GM12875 (cell line): ENCODE results near the gene GLIS1.

Experiments
- H3K4me3 ChIP-seq: one replicate; pipeline ENCODE4 v1.5.1; 2011; ENCODE audit warnings: low read depth, low read length, control low read depth
- CTCF ChIP-seq: IDR thresholded peaks from 2 replicates; pipeline ENCODE4 v1.5.1; 2011; ENCODE audit warnings: low read depth, mild to moderate bottlenecking, control low read depth, inconsistent platforms, low read length, moderate library complexity, borderline replicate concordance; ENCODE audit not compliant: insufficient read depth

The GLIS1 gene

DNA sequence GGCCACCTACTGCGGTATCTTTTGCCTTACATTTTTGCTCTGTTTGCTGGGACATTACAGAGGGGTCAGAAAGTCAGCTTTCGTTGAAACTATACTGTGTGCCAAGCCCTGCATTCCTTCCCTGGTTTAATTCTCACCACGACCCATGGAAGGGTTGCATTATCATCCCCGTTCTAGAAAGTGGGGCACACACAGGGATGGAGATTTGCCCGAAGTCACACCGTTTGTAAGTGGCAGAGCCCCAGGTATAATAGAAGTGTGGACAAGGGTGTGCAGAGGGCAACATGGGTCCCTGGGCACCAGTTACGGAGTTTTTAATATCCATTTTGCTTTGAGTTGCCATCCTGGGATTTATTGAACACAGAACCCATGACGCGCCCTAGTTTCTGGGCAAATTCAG is 268.0 kb downstream of the GLIS1 start:
- no peak overlapping the region for H3K4me3 ChIP-seq
- no peak for TF ChIP-seq CTCF

DNA sequence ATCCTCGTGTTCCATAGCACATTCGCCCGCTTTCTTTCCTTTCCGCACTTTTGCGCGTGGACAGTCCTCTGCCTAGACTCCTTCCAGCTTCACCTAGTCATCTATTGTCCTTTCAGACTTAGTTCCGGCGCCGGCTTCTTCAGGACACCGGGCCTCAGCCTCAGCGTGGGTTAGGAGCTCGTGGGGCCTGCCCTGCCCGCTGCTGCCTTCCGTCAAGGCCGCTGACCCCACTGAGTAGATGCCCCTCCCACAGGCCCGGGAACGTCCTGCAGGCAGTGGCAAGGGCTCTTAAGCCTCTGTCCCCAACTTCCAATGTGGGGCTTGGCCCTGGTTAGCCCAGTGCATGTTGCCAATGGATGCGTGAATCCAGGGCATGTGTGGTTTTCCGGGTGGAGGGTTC is 268.4 kb downstream of the GLIS1 start:
- no peak for TF ChIP-seq CTCF
- H3K4me3 ChIP-seq, result no peak overlapping the region

DNA sequence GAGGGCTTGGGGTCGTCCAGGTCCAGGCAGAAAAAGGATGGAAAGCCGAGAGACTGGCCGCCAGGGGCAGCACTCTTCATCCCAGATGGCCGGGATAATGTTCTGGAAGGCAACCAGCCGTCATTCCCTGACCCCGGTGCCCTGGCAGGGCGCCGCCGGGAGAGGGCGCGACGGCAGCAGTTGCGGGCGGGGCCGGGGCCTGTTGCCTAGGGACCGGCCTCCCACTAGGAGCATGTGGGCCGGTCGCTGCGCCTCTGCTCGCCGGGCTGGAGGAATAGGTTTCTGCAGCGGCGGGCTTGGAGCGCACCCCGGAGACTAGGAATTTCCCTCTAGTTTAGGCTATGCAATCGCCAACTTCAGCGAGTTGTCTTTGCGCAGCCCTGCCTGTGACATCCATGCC is 268.8 kb downstream of the GLIS1 start:
- 0 out of 2 replicates have a peak, but pooled peaks have one; percentile 2 for TF ChIP-seq CTCF
- no peak overlapping the region for H3K4me3 ChIP-seq

DNA sequence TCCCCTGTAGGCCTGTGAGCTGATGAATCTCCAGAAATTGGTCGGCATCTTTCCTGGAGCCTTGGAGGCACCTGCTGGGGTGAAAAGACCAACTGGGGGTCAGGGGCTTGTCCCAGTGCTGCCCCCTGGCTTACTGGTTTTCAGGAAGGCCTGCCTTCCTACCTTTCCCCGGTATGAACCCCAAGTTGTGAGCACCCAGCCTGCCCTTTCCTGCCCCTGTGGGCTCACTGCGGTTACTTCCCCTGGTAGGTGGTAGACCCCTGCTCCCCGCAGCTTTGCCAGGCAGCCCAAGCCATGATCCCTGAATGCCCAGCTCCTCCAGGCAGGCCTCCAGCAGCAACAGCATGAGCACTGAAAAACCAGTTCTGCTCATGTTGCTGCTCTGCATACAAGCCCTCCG is 269.6 kb downstream of the GLIS1 start:
- no peak for TF ChIP-seq CTCF
- no peak overlapping the region for H3K4me3 ChIP-seq

GRCh38 chr1:53468374-53468773 is 270.6 kb downstream of the GLIS1 start:
- no peak for TF ChIP-seq CTCF
- H3K4me3 ChIP-seq, result no peak overlapping the region

DNA sequence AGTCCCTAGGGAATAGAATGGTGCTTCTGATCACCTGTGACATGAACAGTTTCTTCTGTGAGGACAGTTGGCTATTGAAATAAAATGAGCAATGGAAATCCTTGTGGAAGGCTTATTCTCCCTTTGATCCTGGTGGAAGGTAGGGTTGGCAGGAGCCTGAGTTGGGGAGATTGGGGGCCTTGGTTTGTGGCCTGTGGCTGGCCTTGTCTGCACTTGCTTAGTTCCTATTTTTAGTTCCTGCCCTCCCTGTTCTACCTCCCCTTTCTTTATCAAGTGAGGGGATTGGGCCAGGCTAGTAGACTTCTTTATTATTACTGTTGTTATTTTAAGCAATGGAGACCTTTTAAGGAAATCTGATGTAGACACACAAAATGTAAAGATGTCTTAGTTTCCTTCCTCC is 271.6 kb downstream of the GLIS1 start:
- H3K4me3 ChIP-seq, result no peak overlapping the region
- no peak for TF ChIP-seq CTCF

DNA sequence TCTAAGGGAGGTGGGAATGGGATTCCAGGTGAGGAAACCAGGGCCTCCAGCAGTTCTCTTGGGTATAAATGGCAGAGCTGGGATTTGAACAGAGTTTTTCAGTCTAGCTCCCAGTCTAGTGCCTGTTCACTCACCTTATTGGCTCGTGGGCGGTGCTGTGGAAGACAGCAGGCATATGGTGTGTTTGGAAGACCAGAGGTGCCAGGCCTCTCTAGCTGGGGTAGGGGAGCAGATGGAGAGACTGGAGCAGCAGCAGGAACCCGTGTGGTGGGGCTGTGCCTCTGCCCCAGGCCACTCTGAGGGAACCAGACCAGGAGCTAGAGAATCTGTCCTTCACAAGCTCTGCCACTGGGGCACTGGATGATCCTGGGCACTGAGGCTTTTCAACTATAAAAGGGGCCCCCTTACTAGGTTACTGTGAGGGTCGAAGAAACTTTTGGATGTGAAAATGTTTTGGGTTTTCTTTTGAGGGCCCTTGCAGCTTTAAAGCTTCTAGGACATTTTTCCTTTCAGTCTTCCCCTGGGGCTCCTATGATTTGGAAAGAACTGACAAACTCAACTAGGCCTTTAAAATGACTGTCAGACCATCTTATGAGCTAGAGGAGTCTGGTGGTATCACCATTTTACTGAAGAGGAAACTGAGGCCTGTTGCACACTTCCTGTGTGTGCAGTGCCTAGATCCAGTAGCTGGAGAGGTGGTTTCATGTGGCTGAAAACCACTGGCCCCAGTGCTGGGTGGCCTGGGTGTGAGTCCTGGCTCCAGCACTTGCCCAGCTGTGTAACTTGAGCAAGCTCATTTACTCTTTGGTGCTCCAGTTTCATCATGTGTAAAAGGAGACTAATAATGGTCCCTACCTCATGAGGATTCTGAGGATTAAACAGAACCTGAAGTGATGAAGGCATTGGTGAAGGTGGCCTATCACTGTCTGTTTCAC is 273.7 kb downstream of the GLIS1 start:
- TF ChIP-seq CTCF, result no peak

More for the DNA sequence above, 273.7 kb downstream of the GLIS1 start:
- no peak overlapping the region for H3K4me3 ChIP-seq
